Stimulated activated CD4-positive, alpha-beta T cell treated with anti-CD3 and anti-CD28 coated beads, Interleukin-1b, Interleukin-23, amount 100 ng/mL, for 1 hour (primary cell): ENCODE results near the gene PRDM16.

Experiments
- DNase-seq, 2 donors: peaks; one replicate each; pipeline ENCODE4 v3.0.0-alpha.2; 2020; ENCODE audit warnings: low read depth in 2 of 2

The PRDM16 gene

GRCh38 chr1:3410142-3410925 is 341.3 kb downstream of the PRDM16 start:
- no peak for DNase-seq

GRCh38 chr1:3411806-3412205 is 342.8 kb downstream of the PRDM16 start:
- no peak for DNase-seq

- DNase-seq: no peak
These were observed 343.4 kb downstream of the PRDM16 start for GRCh38 chr1:3412376-3412775.

- no peak for DNase-seq
These were observed 345.1 kb downstream of the PRDM16 start for GRCh38 chr1:3413975-3414710.

- no peak for DNase-seq
These were observed 346.5 kb downstream of the PRDM16 start for GRCh38 chr1:3415260-3416090.

GRCh38 chr1:3417082-3417739 is 348.2 kb downstream of the PRDM16 start:
- DNase-seq: no peak

- DNase-seq: no peak
These were observed 348.9 kb downstream of the PRDM16 start for GRCh38 chr1:3417934-3418333.

- no peak for DNase-seq
These were observed 349.6 kb downstream of the PRDM16 start for GRCh38 chr1:3418600-3418999.

GRCh38 chr1:3419415-3420204 is 350.6 kb downstream of the PRDM16 start:
- DNase-seq: no peak

- DNase-seq: no peak
These were observed 351.4 kb downstream of the PRDM16 start for GRCh38 chr1:3420218-3420951.

- no peak for DNase-seq
These were observed 353.6 kb downstream of the PRDM16 start for GRCh38 chr1:3422638-3423037.

GRCh38 chr1:3423245-3423829 is 354.3 kb downstream of the PRDM16 start:
- DNase-seq: no peak

- no peak for DNase-seq
These were observed 355.1 kb downstream of the PRDM16 start for GRCh38 chr1:3423896-3424611.

- no peak for DNase-seq
These were observed 356.6 kb downstream of the PRDM16 start for GRCh38 chr1:3425486-3426215.

GRCh38 chr1:3426956-3427535 is 358.0 kb downstream of the PRDM16 start:
- no peak for DNase-seq

GRCh38 chr1:3427711-3428704 is 359.0 kb downstream of the PRDM16 start:
- DNase-seq: no peak

GRCh38 chr1:3428899-3429298 is 359.9 kb downstream of the PRDM16 start:
- DNase-seq: no peak
